Measurements from ENCODE around the gene POU2AF1.

POU2AF1 gene, protein sequence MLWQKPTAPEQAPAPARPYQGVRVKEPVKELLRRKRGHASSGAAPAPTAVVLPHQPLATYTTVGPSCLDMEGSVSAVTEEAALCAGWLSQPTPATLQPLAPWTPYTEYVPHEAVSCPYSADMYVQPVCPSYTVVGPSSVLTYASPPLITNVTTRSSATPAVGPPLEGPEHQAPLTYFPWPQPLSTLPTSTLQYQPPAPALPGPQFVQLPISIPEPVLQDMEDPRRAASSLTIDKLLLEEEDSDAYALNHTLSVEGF

DNA sequence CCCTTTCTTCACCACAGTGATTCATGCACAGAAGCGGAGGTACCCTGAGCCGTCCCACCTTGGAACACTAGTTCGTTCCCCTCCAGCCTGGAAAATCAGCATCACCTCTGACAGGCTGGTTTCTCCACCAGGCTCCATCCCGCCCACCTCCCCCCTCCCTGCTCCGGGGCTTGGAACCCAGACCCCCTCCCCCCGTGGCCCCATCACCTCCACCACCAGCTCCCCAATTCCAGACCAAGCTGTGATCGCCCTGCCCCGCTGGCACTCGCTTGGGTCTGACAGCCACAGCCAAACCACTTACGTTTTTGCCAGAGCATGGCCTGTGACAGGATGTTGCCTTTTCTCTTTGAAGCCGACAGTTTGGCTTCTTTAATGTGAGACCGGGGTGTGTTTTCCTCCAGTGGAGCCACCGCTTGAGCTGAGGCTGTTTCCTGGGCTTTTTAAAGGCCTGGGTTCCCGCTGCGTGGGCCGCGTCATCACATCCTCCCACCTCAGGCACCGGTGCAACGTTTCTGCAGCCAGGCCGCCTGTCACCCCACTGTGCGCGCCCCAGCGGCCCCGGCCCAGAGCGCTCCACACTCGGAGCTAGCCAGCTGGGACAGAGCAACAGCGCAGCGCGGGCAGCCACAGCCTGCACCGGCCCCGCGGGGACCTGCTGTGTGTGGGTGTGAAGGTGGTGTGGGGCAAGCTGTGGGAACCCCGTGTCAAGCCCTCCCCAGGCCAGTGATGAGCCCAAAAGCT, at the start of gene POU2AF1:
POU2AF1 (minus strand) TSS at position 415 of the 741 bp plus-strand sequence; CDS start at position 317, 98 bp downstream.
- H3K9me3 ChIP-seq (replicated peaks; ENCODE audit: insufficient read depth, low read length), result no peaks in the 10 kb centered on the region
- H3K4me2 ChIP-seq (ENCODE audit: low read depth, low read length), result peak within 1 kb of the TSS; percentile 83
- peak within 1 kb of the TSS; percentile 96 for H3K27ac ChIP-seq (ENCODE audit: low read length)
- peak; percentile 90 for DNase-seq
- H3K9me2 ChIP-seq (replicated peaks; ENCODE audit: insufficient read depth, low read length), result no peaks in the 10 kb centered on the region
- H3K27me3 ChIP-seq (replicated peaks; ENCODE audit: insufficient read depth, low read length), result no peaks in the 10 kb centered on the region
- H2AFZ ChIP-seq (ENCODE audit: low read length), result peak within 1 kb of the TSS; percentile 13
- H3K9ac ChIP-seq (ENCODE audit: low read length), result peak within 1 kb of the TSS; percentile 93
- H3F3A ChIP-seq (ENCODE audit: insufficient read depth, low read length), result peaks cover 58% of the 10 kb centered on the region
- peaks cover 38% of the 10 kb centered on the region for H3K4me1 ChIP-seq (ENCODE audit: low read length)
- 0 out of 2 replicates have a peak, but pooled peaks cover 6% of the 10 kb centered on the region for H3K36me3 ChIP-seq (replicated peaks; ENCODE audit: insufficient read depth, low read length)
- H3K4me3 ChIP-seq (ENCODE audit: low read length), result peak within 1 kb of the TSS; percentile 83
- peaks cover 64% of the 10 kb centered on the region for H3K79me2 ChIP-seq (ENCODE audit: low read length)
- TF ChIP-seq EZH2phosphoT487 (IDR thresholded peaks at IDR 0.05; ENCODE audit: low read length), result no peak
- no peak for TF ChIP-seq EZH2 (optimal IDR thresholded peaks at IDR 0.05; ENCODE audit: low read depth, low read length)
- TF ChIP-seq, protein P1, sequence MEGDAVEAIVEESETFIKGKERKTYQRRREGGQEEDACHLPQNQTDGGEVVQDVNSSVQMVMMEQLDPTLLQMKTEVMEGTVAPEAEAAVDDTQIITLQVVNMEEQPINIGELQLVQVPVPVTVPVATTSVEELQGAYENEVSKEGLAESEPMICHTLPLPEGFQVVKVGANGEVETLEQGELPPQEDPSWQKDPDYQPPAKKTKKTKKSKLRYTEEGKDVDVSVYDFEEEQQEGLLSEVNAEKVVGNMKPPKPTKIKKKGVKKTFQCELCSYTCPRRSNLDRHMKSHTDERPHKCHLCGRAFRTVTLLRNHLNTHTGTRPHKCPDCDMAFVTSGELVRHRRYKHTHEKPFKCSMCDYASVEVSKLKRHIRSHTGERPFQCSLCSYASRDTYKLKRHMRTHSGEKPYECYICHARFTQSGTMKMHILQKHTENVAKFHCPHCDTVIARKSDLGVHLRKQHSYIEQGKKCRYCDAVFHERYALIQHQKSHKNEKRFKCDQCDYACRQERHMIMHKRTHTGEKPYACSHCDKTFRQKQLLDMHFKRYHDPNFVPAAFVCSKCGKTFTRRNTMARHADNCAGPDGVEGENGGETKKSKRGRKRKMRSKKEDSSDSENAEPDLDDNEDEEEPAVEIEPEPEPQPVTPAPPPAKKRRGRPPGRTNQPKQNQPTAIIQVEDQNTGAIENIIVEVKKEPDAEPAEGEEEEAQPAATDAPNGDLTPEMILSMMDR (IDR thresholded peaks at IDR 0.05; ENCODE audit: low read length), result no peak
- no peaks in the 10 kb centered on the region for H4K20me1 ChIP-seq (ENCODE audit: insufficient read depth, low read length)

DNA sequence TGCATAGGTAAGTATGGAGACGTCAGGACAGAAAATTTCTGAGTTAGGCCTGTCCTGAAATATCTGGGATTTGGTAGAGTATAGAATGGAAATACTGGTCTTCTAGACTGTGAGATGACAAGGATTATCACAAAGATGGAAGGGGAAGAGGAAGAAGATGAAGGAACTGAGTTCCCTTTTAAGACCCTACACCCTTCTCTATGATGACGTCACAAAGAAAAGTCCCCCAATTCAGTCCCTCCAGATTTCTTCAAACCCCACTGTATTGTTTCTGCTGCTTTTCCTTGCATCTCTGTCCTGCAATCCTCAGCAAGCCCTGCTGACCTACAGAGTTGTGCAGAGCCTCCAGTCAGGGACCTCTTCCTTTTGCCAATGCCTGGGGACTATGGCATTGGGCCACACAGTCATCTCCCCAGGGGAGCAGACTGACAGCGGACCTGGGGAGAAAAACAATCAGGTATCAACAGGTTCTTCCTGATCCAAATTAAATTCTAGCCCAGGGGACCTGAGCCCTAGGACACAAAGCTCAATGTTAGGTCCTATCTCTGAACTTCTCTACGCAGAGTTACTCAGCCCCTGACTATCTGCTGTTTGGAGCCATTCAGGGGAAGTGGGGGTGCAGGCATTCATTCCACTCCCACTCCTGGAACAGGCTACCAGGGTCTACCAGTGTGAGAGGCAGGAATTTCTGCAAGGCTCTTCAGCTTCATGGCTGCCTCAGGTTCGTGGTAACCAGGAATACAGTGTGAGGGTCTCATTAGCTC, 49.2 kb upstream of the POU2AF1 start:
- Histone ChIP-seq H3K36me3 (replicated peaks; ENCODE audit: insufficient read depth, low read length) (no peaks in the 10 kb centered on the region), H3K4me1 (ENCODE audit: low read length) (peaks cover 5% of the 10 kb centered on the region; the same call in 1 of the 2 replicates), H3F3A (ENCODE audit: insufficient read depth, low read length) (no peaks in the 10 kb centered on the region), H3K27me3 (replicated peaks; ENCODE audit: insufficient read depth, low read length) (no peaks in the 10 kb centered on the region), H4K20me1 (ENCODE audit: insufficient read depth, low read length) (no peaks in the 10 kb centered on the region), H2AFZ (ENCODE audit: low read length) (no peak overlapping the region), H3K9ac (ENCODE audit: low read length) (no peak overlapping the region), H3K9me3 (replicated peaks; ENCODE audit: insufficient read depth, low read length) (no peaks in the 10 kb centered on the region), H3K27ac (ENCODE audit: low read length) (no peak overlapping the region), H3K9me2 (replicated peaks; ENCODE audit: insufficient read depth, low read length) (no peaks in the 10 kb centered on the region), H3K79me2 (ENCODE audit: low read length) (no peaks in the 10 kb centered on the region), H3K4me3 (ENCODE audit: low read length) (no peak overlapping the region), H3K4me2 (ENCODE audit: low read depth, low read length) (no peak overlapping the region)
- TF ChIP-seq, protein P1 (IDR thresholded peaks at IDR 0.05; ENCODE audit: low read length), result no peak
- TF ChIP-seq EZH2 (optimal IDR thresholded peaks at IDR 0.05; ENCODE audit: low read depth, low read length) (no peak), EZH2phosphoT487 (IDR thresholded peaks at IDR 0.05; ENCODE audit: low read length) (no peak)
- no peak for DNase-seq

DNA sequence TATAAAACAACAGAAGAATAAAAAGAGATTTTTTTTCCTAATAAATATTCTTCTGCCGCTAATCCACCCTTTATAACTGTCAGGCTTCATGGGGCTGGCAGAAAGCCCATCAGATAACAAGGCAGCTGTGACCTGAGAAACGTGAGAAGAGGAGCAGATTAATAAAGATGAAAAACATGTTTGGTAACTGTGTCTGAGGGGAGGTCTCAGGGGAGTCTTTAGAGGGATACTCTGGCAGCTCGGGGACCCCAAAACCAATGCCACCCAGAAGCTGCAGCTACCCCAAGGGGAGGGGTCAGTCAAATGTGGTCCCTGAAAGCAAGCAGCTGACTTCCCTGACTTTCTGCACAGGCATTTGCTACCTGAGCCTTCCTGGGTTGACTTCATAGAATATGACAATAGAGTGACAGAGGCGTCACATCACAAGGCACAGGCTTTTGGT, 48.4 kb upstream of the POU2AF1 start:
- H3K79me2 ChIP-seq (ENCODE audit: low read length), result no peaks in the 10 kb centered on the region
- no peaks in the 10 kb centered on the region for H3K27me3 ChIP-seq (replicated peaks; ENCODE audit: insufficient read depth, low read length)
- H4K20me1 ChIP-seq (ENCODE audit: insufficient read depth, low read length), result no peaks in the 10 kb centered on the region
- H3K4me2 ChIP-seq (ENCODE audit: low read depth, low read length), result no peak overlapping the region
- TF ChIP-seq, protein P1 (IDR thresholded peaks at IDR 0.05; ENCODE audit: low read length), result no peak
- TF ChIP-seq EZH2phosphoT487 (IDR thresholded peaks at IDR 0.05; ENCODE audit: low read length), result no peak
- TF ChIP-seq EZH2 (optimal IDR thresholded peaks at IDR 0.05; ENCODE audit: low read depth, low read length), result no peak
- no peak overlapping the region for H2AFZ ChIP-seq (ENCODE audit: low read length)
- H3K9me3 ChIP-seq (replicated peaks; ENCODE audit: insufficient read depth, low read length), result no peaks in the 10 kb centered on the region
- no peak overlapping the region for H3K27ac ChIP-seq (ENCODE audit: low read length)
- H3K36me3 ChIP-seq (replicated peaks; ENCODE audit: insufficient read depth, low read length), result no peaks in the 10 kb centered on the region
- no peaks in the 10 kb centered on the region for H3K9me2 ChIP-seq (replicated peaks; ENCODE audit: insufficient read depth, low read length)
- peaks cover 13% of the 10 kb centered on the region for H3K4me1 ChIP-seq (ENCODE audit: low read length)
- no peaks in the 10 kb centered on the region for H3F3A ChIP-seq (ENCODE audit: insufficient read depth, low read length)
- no peak overlapping the region for H3K9ac ChIP-seq (ENCODE audit: low read length)
- H3K4me3 ChIP-seq (ENCODE audit: low read length), result no peak overlapping the region
- DNase-seq, result no peak

Measured in MM.1S (cell line).